RPMI8226 (cell line): ENCODE results near the gene AK5.
A peak's percentile ranks its signal among the peaks of the same experiment; 100 is the strongest.

Source experiments
- DNase-seq: peaks from one replicate; pipeline ENCODE4 v3.0.0-alpha.2; 2015

The AK5 gene

GRCh38 chr1:77550135-77550534 is 268.3 kb downstream of the AK5 start:
- no peak for DNase-seq

- no peak for DNase-seq
These were observed 270.8 kb downstream of the AK5 start for GRCh38 chr1:77552626-77553025.

GRCh38 chr1:77553568-77554291 is 271.9 kb downstream of the AK5 start:
- no peak for DNase-seq

DNA sequence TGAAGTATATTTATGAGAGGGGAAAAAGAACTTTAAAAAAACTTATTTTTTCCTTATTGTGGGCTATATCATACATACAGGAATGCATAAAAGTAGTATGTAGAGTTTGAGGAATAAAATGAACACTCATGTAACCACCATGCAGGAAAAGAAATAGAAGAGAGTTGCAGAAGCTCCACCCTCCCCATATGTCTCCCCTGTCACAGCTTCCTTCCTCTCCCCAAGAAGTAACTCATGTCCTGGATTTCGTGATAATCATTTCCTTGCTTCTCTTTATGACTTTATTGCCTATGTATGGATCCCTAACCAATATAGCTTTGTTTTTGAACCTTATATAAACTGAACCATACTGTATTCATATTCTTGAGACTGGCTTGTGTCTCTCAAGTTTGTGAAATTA is 274.2 kb downstream of the AK5 start:
- DNase-seq = no peak

GRCh38 chr1:77557053-77557452 is 275.2 kb downstream of the AK5 start:
- no peak for DNase-seq

DNA sequence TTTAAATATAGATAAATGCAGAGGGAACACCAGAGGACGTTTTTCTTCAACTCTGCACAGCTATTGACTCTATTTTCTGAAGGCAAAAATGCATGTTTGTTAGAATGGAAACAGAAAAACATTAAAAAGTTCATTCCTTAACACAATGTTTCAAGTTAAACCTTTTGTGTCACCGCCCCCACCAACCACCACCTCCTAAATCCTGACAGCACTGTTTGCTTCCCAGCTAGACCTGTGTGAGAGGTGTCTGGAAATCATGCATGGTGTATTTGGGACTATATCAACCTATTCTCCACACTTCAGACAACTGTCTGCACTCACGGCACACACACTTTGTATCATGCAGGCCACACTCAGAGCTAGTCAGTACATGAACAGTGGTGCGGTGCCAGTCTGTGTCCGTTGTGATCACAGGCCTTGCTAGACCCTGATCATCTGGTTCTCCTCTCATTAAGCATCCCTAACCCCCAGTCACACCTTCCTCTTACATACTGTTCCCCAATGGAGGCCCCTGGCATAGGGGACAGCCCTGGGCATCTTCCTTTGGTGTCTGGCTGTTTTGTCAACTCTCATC is 276.9 kb downstream of the AK5 start:
- DNase-seq = no peak

DNA sequence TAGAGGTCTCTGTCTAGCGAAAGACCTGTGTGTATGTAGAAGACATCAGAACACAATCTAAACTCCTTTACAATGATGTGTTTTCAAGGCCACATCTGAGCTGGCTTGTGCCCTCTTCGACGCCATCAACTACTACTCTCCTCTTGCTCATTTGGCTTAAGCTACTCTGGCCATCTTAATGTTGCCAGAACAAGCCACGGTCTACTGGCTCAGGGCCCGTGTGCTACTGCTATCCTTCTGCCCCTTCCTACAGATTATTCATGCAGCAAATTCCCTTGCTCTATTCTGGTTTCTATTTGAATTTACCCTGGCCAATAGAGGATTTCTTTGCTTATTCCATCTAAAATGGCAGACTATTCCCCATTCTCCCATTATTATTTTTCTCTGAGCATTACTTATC is 278.9 kb downstream of the AK5 start:
- no peak for DNase-seq

DNA sequence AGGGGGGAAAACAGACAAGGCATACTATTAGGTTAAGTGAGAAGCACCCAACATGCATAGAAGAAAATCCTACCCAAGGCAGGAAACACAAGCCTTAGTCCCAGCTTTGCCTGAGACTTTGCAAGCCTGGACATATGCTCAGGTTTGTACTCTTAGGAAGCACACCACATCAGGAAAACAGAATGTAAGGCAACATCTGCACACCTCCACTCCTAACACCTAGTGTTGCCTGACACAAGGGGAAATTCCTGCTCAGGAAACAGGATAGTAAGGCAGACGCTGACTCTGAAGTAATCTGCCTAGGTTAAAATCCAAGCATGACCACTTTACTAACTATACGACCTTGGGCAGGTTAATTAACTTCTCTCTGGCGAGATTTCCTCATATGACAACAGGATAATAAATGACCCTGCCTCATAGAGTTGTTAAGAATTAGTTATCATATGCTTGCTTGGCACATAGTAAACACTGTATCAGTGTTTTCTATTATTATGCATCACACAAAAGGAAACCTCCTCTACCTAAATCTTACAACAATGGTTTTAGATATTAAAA is 280.9 kb downstream of the AK5 start:
- DNase-seq = no peak

- DNase-seq = no peak
These were observed 283.5 kb downstream of the AK5 start for GRCh38 chr1:77565321-77565720.

- no peak for DNase-seq
These were observed 289.8 kb downstream of the AK5 start for GRCh38 chr1:77571642-77572041.

DNA sequence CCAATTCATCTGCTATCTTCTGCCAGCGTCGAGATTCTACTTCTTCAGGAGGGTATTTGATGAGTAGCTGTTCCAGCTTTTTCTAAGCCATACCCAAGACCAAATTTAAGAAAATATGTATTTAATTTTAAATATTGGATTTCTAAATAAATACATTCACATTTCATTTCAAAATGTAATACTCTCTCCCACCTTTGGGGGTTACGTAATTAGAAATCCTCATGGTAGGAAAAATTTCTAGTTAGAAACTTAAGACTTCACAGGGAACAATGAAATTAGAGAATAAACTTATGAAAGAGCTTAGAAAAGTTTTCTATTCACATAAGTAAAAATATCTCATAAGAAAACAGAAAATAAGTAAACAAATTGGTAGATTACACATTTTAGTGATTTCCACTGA is 297.7 kb downstream of the AK5 start:
- no peak for DNase-seq

DNA sequence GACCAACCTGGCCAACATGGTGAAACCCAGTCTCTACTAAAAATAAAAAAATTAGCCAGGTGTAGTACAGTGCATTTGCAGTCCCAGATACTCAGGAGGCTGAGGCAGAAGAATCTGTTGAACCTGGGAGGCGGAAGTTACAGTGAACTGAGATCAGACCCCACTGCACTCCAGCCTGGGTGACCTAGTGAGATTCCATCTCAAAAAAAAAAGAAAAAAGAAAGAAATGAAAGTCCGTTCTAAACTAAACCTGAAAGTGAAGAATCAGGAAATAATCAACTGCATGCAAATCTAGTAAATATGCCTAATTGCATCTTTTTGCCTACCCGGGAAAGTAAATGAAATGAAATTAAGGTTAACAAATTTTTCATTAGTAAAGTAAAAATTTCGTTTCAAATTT is 301.1 kb downstream of the AK5 start:
- no peak for DNase-seq

GRCh38 chr1:77583483-77583882 is 301.7 kb downstream of the AK5 start:
- no peak for DNase-seq

DNA sequence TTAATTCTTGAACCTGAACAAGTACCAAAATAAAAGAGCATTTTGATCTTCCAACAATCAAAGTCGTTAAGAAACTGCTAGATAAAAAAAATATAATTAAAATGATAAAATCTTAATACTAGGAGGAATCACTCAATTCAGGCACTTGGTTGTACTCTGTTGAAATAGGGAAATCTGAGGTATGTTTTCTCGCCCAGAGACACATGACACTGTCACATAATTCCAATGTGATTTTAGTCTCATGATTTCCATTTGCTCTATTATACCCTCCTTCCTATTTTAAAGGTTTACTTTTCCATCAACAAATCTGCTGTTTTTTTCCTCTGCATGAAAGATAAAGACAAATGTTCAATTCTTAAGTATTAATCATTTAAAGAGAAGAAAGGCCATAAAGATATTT is 303.1 kb downstream of the AK5 start:
- DNase-seq = no peak

DNA sequence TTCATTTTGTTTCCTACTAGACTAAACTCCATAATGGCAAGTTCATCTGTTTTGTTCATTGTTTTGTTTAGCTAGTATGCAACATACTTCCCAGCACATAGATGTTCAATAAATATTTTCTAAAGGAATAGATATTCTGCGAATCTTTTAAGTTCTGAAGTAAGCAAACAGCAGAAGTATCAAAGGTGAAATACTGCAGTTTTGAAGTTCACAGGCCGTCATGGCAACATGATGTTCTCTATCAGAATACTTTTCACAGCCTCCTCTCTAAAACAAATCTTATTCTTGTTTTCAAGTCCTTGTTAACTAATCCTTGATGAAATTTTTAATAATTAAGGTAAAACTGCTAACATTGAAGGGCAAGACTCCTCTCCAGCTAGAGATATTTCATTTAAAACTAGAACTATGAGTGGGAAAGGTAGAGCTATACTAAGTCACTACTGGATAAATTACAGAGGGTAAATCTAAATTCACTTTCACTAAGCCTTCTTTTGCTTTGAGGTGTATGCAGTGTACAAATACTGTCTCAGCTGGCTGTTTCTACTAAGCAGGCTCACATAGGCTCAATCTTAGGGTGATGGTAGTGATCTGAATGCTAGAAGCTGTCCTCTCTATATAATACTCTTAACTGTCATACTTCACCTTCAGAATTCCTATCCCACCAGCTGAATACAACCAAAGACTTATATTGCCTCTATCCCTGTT is 303.9 kb downstream of the AK5 start:
- DNase-seq = no peak

DNA sequence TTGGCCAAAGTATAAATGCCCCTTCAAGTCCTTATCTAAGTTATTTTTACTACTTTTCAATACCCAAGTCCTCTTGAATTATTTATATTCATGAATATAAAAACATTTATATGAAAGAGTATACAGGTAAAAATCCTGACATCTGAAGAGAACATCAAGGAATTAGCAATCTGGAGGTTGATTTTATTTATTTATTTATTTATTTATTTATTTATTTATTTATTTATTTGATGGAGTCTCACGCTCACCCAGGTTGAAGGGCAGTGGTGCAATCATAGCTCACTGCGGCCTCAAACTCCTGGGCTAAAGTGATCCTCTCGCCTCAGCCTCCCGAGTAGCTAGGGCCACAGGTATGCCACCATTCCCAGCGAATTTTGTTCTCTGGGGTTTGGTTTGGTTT is 307.4 kb downstream of the AK5 start:
- no peak for DNase-seq

GRCh38 chr1:77590651-77591050 is 308.8 kb downstream of the AK5 start:
- DNase-seq = no peak

DNA sequence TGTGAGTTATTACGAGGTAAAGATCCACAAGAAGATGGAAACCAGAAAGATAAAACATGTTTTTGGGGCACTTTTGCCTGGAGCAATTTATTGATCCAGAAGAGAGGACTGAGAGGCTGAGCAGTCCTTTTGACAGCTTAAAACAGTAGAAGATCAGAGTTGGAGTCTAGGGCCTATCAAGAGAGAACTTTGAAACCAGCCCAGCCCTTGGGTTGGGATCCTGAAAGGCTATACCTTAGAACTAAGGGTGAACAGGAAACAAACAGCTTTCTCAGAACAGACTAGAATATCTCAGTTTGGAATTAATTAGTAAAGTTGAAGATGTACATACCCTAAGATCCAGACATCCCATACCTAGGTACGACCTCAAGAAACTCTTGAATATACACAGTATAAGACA is 311.1 kb downstream of the AK5 start:
- DNase-seq = no peak

- no peak for DNase-seq
These were observed 312.7 kb downstream of the AK5 start for GRCh38 chr1:77594366-77595112.

GRCh38 chr1:77597310-77597709 is 315.5 kb downstream of the AK5 start:
- no peak for DNase-seq

DNA sequence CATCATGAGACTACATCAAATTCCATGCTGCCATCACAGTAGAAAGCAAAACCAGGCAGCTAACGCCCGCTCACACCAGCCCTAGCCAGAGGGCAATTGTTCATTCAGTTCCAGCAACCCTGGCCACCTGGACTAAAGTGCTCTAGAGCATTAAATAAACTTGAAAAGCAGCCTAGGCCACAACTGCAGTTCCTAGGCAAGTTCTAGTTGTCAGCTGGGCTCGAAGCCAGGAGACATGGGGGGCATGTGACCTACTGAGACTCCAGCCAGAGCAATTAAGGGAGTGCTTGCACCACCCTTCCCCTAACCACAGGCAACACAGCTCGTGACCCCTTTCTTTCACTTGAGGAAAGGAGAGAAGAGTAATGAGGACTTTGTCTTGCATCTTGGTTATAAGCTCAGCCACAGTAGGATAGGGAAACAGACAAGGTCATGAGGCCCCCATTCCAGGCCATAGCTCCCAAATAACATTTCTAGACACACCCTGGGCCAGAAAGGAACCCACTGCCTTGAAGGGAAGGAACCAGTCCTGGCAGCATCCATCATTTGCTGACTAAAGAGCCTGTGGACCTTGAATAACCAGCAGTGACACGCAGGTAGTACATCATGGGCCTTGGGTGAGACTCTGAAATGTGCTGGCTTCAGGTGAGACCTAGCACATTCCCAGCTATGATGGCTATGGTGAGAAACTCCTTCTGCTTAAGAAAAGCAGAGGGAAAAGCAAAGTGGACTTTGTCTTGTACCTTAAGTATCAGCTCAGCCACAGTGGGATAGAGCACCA is 323.6 kb downstream of the AK5 start:
- peak; percentile 82 for DNase-seq

- no peak for DNase-seq
These were observed 327.1 kb downstream of the AK5 start for GRCh38 chr1:77608893-77609292.
